ENCODE data around the gene ZNF416. TPM values are rescaled to one million over a fixed set of nuclear protein-coding genes. Genes with fewer than 3 reads are reported as not detected.

The ZNF416 gene
- total and polyA plus RNA-seq, 11 donors: 1.8 to 7.3 (median 4.6) TPM

DNA sequence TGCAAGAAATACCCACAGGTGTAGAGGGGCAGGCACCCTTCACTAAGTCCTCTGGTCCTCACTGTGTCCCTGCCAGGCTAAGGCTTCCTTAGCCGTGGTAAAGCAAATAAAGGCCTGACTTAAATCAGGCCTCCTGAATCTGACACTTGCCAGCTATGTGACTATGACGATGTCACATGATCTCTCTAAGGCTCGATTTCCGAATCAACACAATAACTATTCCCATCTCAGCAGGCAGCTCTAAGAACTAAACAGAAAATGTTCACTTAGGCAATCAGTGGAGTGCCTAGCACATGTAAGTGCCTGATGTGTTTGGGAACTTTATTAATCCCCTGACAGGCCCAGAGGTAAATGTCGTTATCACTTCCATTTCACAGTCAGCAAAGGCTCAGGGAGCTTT, 21.1 kb downstream of the ZNF416 start:
- Histone ChIP-seq H3K27me3 (no peaks in the 10 kb centered on the region), H3K36me3 (peaks cover 2 to 42% (median 36%) of the 10 kb centered on the region in 9 donors), H3K4me3 (peak overlapping the region in 5 of 12 donors; percentile 74 to 98 (median 91)), H3K4me1 (peaks cover 5 to 42% (median 16%) of the 10 kb centered on the region in 12 donors), H3K27ac (peak overlapping the region in 1 of 12 donors; percentile 79), H3K9me3 (peaks cover 0 to 36% (median 2%) of the 10 kb centered on the region in 12 donors)
- WGBS, 4 donors: 49 to 51% (median 49%) methylated on average over 5 of the region's 5 CpGs
- DNase-seq (no peak), ATAC-seq (no peak)
- intact Hi-C loops (cut with DNase I): loop anchor here in 2 of 10 donors (2.0 to 5.0 kb wide), 2 partner anchors 31 to 35 kb away; partner anchors contain the start of gene ZNF549 (in 1 of the 2)
- no peak for TF ChIP-seq POLR2A (IDR thresholded peaks at IDR 0.05)
- no peak for TF ChIP-seq CTCF (IDR thresholded peaks at IDR 0.05)

DNA sequence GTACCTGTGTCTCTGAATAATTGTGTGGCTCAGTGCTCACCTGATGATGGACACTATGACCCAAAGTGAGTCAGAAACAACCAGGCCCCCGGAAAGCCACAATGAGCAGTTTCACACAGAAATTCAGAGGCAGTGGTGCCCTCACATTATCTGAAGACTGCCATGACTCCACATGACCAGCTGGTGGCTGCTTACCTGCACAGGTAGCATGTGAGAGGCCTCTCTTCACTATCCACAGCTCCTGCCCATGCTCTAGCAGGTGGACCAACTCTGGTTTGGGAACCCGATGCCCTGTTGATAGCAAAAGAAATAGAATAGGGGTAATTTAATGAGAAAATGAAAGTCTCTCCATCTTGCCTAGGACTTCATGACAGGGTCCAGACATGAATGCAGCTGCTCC, 26.3 kb downstream of the ZNF416 start:
- Histone ChIP-seq H3K4me1 (peaks cover 0 to 12% (median 0%) of the 10 kb centered on the region in 12 donors), H3K27ac (no peak overlapping the region), H3K36me3 (peaks cover 2 to 94% (median 86%) of the 10 kb centered on the region in 9 donors), H3K27me3 (no peaks in the 10 kb centered on the region), H3K4me3 (no peak overlapping the region), H3K9me3 (peaks cover 0 to 78% (median 36%) of the 10 kb centered on the region in 12 donors)
- no peak for ATAC-seq
- DNase-seq: no peak
- TF ChIP-seq CTCF (IDR thresholded peaks at IDR 0.05) (no peak), POLR2A (IDR thresholded peaks at IDR 0.05) (no peak)
- 92 to 100% (median 96%) methylated on average over 1 to 2 of the region's 2 CpGs for WGBS, 4 donors
- intact Hi-C loops (cut with DNase I): no loop called here

DNA sequence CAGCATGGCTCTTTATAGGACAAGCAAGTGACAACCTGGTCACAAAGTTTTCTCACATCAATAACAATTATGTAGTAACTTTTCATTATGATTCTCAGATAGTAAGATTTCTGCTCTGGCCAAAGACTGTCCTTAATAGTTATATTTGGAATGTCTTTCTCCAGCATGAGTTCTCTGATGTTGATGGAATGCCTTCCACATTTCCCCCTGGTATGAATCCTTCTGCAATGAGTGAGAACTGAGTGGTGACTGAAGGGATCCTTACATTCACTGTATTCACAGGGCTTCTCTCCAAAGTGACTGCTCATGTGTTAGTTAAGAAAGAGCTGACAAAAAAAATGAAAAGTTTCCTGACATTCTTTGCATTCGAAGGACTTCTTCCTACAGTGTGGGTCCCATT, 32.2 kb downstream of the ZNF416 start:
- H3K27me3 ChIP-seq: no peaks in the 10 kb centered on the region
- H3K36me3 ChIP-seq: peaks cover 10 to 100% (median 91%) of the 10 kb centered on the region in 9 donors
- no peak for ATAC-seq
- H3K4me1 ChIP-seq: no peaks in the 10 kb centered on the region
- 94 to 100% (median 100%) methylated on average over 1 of the region's 1 CpG for WGBS, 4 donors
- H3K4me3 ChIP-seq: no peak overlapping the region
- no peak for DNase-seq
- intact Hi-C loops (cut with DNase I): no loop called here
- peaks cover 0 to 100% (median 85%) of the 10 kb centered on the region in 12 donors for H3K9me3 ChIP-seq
- TF ChIP-seq CTCF (IDR thresholded peaks at IDR 0.05): no peak
- TF ChIP-seq POLR2A (IDR thresholded peaks at IDR 0.05): no peak
- H3K27ac ChIP-seq: no peak overlapping the region

- DNase-seq (no peak), ATAC-seq (no peak)
- Histone ChIP-seq H3K9me3 (peaks cover 0 to 100% (median 93%) of the 10 kb centered on the region in 12 donors), H3K4me3 (no peak overlapping the region), H3K4me1 (no peaks in the 10 kb centered on the region), H3K36me3 (peaks cover 12 to 100% (median 72%) of the 10 kb centered on the region in 9 donors), H3K27ac (no peak overlapping the region), H3K27me3 (no peaks in the 10 kb centered on the region)
- TF ChIP-seq POLR2A (IDR thresholded peaks at IDR 0.05) (no peak), CTCF (IDR thresholded peaks at IDR 0.05) (no peak)
- intact Hi-C loops (cut with DNase I): no loop called here
- 96 to 99% (median 98%) methylated on average over 7 of the region's 7 CpGs for WGBS, 4 donors
Measured at GRCh38 chr19:57537953-57538547, 40.7 kb downstream of the ZNF416 start.
